Activated CD8-positive, alpha-beta memory T cell treated with anti-CD3 and anti-CD28 coated beads, Interleukin-2, amount 10 ng/mL, durations not matched to agents 7 days and 5 days (primary cell): ENCODE data around the gene CYP17A1. TPM values are rescaled to one million over a fixed set of nuclear protein-coding genes. Genes with fewer than 3 reads are reported as not detected.
"Not testable (repeated sequence)": the region's sequence is repeated elsewhere in the genome, so short reads cannot be mapped to it uniquely, and the experiment has no call there.

Source experiments
- ATAC-seq: fragments of 150-1000 bp; cut with Tn5 transposase; one replicate; pipeline ENCODE4 v1.10.0; 2021; ENCODE audit warnings: moderate library complexity
- CTCF ChIA-PET: fragments of 350-600 bp; sonication (Branson Sonifier 250); formaldehyde crosslinking; loops from one replicate; lab custom pipeline; 2021; ENCODE audit warnings: antibody characterized with exemption; lab: Charles Lee
- DNase-seq: peaks from one replicate; pipeline ENCODE4 v3.0.0-alpha.2; 2020
- H3K27ac Mint-ChIP-seq: one replicate; pipeline ENCODE4 v1.8.0; 2021; ENCODE audit warnings: mild to moderate bottlenecking, mixed read lengths
- H3K27me3 Mint-ChIP-seq: one replicate; pipeline ENCODE4 v1.8.0; 2021; ENCODE audit warnings: mixed read lengths
- H3K36me3 Mint-ChIP-seq: one replicate; pipeline ENCODE4 v1.8.0; 2021; ENCODE audit warnings: mild to moderate bottlenecking, mixed read lengths
- H3K4me1 Mint-ChIP-seq: one replicate; pipeline ENCODE4 v1.8.0; 2021; ENCODE audit warnings: mixed read lengths
- H3K4me3 Mint-ChIP-seq: one replicate; pipeline ENCODE4 v1.8.0; 2021; ENCODE audit warnings: mild to moderate bottlenecking, moderate library complexity, mixed read lengths
- H3K9me3 Mint-ChIP-seq: one replicate; pipeline ENCODE4 v1.8.0; 2022; ENCODE audit warnings: low read depth, mixed read lengths
- total RNA-seq, 2 experiments: library from RNA; stranded (reverse); gene quantifications; one replicate each; pipeline ENCODE4 v1.2.3, GENCODE V29; 2021

Gene CYP17A1
- total RNA-seq, 2 experiments from 2014 or later, result not detected

DNA sequence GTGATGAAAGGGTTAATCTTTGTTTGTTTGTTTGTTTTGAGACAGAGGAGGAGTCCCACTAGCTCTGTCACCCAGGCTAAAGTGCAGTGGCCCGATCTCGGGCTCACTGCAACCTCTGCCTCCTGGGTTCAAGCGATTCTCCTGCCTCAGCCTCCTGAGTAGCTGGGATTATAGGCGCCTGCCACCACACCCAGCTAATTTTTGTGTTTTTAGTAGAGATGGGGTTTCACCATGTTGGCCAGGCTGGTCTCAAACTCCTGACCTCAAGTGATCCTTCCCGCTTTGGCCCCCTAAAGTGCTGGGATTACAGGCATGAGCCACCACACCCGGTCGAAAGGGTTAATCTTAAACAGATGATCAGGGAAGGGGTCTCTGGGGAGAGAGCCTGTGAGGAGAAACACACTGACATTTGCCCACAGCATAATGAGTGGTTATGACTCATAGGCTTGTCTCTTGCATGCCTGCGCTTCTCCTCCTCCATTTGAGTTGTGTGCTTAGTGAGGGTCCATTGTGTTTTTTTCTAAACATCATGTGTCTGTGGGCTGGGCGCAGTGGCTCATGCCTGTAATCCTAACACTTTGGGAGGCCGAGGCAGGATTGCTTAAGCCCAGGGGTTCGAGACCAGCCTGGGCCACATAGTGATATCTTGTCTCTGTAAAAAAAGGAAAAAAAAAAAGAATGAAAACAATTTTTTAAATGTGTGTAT lies 18.7 kb upstream of the CYP17A1 start:
- H3K4me1 Mint-ChIP-seq, result peaks cover 18% of the 10 kb centered on the region
- not testable (repeated sequence) for H3K36me3 Mint-ChIP-seq, H3K27ac Mint-ChIP-seq, H3K27me3 Mint-ChIP-seq, H3K9me3 Mint-ChIP-seq, ATAC-seq, DNase-seq
- CTCF ChIA-PET, result interaction anchor here (0.7 kb wide), 1 partner anchor 387 kb away, joined by 3 read pairs; no protein-coding TSS in a partner anchor
- H3K4me3 Mint-ChIP-seq, result peak overlapping the region; percentile 43

DNA sequence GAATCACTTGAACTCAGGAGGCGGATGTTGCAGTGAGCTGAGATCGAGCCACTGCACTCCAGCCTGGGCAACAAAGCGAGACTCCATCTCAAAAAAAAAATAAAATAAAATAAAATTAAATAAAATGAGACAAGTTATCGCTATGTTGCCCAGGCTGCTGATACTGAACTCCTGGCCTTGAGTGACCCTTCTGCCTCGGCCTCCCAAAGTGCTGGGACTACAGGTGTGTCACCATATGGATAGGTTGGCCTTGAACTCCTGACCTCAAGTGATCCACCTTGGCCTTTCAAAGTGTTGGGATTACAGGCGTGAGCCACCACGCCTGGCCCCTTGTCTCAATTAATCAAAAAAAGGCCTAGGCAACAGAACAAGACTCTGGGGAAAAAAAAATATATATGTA lies 16.0 kb upstream of the CYP17A1 start:
- H3K9me3 Mint-ChIP-seq, ATAC-seq, DNase-seq, H3K36me3 Mint-ChIP-seq, CTCF ChIA-PET, H3K4me3 Mint-ChIP-seq, H3K27me3 Mint-ChIP-seq, H3K27ac Mint-ChIP-seq: not testable (repeated sequence)
- H3K4me1 Mint-ChIP-seq, result peaks cover 18% of the 10 kb centered on the region

DNA sequence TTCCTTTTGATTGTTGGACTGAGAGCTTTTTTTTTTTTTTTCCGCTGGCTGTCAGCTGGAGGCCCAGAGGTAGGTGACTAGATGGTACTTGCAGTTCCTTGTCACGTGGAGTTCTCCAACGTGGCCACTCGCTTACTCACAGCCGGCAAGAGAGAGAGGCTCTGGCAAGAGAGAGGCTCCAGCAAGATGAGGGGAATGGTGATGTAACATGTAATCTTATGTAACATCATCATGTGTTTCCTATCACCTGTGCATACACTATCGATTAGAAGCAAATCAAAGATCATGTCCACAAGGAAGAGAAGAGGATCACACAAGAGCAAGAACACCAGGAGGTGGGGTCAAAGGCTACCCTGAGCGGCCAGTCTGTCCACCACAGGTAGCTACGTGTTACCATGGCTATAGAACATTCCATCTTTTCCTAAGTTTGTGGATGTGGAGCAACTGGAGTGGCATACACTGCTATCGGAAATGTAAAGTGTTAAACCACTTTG lies 12.9 kb upstream of the CYP17A1 start:
- no peak overlapping the region for H3K4me3 Mint-ChIP-seq
- ATAC-seq (no peak), DNase-seq (no peak)
- peaks cover 5% of the 10 kb centered on the region for H3K4me1 Mint-ChIP-seq
- H3K27me3 Mint-ChIP-seq, result no peaks in the 10 kb centered on the region
- no peaks in the 10 kb centered on the region for H3K9me3 Mint-ChIP-seq
- H3K36me3 Mint-ChIP-seq, result peaks cover 1% of the 10 kb centered on the region
- H3K27ac Mint-ChIP-seq, result no peak overlapping the region
- CTCF ChIA-PET, result interaction anchor here (1.0 kb wide), 1 partner anchor 15 kb away, joined by 5 read pairs; no protein-coding TSS in a partner anchor

DNA sequence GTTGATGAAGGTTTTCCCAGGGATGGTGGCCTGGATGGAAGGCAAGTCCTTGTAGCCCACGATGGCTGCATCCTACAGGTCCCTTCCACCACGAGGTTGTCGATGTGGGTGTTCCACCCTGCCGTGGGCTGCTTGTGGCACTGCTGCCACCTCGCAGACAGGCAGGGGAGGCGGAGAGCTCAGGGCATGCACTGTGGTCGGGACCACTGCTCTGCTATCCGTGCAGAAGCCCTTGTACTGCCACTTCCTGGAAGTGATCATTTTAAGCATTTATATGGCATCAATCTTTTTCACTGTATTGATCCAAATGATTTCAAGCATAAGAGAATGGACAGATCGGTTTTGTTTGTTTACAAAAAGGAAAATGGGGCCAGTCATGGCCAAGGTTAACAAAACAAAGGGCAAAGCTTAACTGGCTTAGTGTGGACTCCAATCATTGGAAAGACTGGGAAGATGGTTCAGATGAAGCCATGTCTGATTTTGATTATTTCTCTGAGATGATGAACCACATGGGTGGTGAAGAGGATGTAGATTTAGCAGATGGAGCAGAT lies 8.2 kb upstream of the CYP17A1 start:
- no peaks in the 10 kb centered on the region for H3K36me3 Mint-ChIP-seq
- no peak overlapping the region for H3K4me3 Mint-ChIP-seq
- CTCF ChIA-PET, result interaction anchor here (0.6 to 1.3 kb wide), 2 partner anchors 21 to 56 kb away, joined by 4 to 6 read pairs; no protein-coding TSS in a partner anchor
- no peaks in the 10 kb centered on the region for H3K4me1 Mint-ChIP-seq
- peaks cover 11% of the 10 kb centered on the region for H3K27me3 Mint-ChIP-seq
- ATAC-seq, result no peak
- DNase-seq, result no peak
- no peak overlapping the region for H3K27ac Mint-ChIP-seq
- H3K9me3 Mint-ChIP-seq, result no peaks in the 10 kb centered on the region

DNA sequence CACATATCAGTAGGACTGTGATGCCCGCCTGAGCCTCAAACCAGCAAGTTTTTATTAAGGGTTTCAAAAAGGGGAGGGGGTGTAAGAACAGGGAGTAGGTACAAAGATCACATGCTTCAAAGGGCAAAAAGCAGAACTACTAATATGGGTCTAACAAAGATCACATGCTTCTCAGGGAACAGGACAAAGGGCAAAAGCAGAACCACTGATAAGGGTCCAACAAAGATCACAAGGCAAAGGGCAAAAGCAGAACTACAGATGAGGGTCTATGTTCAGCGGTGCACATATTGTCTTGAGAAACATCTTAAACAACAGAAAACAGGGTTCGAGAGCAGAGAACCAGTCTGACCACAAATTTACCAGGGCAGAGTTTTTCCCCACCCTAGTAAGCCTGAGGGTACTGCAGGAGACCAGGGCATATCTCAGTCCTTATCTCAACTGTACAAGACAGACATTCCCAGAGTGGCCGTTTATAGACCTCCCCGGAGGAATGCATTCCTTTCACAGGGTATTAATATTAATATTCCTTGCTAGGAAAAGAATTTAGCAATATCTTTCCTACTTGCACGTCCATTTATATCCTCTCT lies 7.1 kb upstream of the CYP17A1 start:
- H3K27me3 Mint-ChIP-seq, result peaks cover 18% of the 10 kb centered on the region
- ATAC-seq, H3K36me3 Mint-ChIP-seq, DNase-seq, H3K4me1 Mint-ChIP-seq, H3K4me3 Mint-ChIP-seq, H3K27ac Mint-ChIP-seq, H3K9me3 Mint-ChIP-seq: not testable (repeated sequence)
- CTCF ChIA-PET, result interaction anchor here (1.5 kb wide), 1 partner anchor 226 kb away, joined by 3 read pairs; no protein-coding TSS in a partner anchor

DNA sequence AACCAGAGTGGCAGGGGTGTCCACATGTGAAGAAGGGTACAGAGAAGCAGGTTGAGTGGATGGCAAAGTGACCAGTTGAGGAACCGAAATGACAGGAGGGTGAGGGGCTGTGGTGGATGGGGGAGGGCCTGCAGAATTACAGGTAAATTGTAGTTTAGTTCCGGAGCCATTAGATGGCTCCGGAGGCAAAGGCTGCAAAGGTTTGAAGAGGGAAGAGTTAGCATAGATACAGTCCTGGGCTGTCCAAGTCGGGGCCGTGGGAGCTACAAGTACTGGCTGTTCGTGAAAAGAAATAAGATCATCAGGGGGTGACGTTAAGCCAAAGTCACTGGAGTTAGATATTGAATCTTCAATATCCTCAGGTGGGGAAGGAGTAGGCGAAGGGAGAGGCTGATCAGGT lies 5.9 kb upstream of the CYP17A1 start:
- ATAC-seq, H3K36me3 Mint-ChIP-seq, H3K4me3 Mint-ChIP-seq, H3K27ac Mint-ChIP-seq, H3K9me3 Mint-ChIP-seq, DNase-seq, H3K4me1 Mint-ChIP-seq: not testable (repeated sequence)
- peaks cover 23% of the 10 kb centered on the region for H3K27me3 Mint-ChIP-seq
- CTCF ChIA-PET, result interaction anchor here (1.5 kb wide), 1 partner anchor 227 kb away, joined by 3 read pairs; no protein-coding TSS in a partner anchor

DNA sequence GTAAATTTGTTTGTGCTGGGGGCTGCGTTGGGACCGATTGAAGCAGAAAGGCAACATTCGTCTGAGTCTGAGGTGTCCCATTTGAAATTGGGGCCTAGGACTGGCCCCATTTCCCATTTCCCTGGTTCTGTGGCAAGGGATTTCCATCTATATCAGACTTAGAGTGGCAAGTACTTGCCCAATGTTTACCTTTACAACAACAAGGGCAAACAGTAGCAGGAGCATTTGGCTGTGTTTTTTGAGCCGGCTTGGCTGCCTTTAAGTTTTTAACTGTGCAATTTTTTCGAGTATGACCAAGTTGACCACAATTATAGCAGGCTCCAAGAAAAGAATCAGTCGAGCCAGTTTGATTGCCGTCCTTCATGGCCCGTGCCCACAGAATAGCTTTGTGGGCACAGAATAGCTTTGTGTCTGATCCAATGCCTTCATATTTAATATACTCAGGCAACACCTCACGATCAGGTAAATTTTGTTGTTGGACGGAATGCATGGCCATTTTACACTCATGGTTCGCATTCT lies 4.7 kb upstream of the CYP17A1 start:
- Mint-ChIP-seq H3K9me3 (no peaks in the 10 kb centered on the region), H3K36me3 (no peaks in the 10 kb centered on the region), H3K27ac (no peak overlapping the region), H3K4me3 (no peak overlapping the region), H3K4me1 (no peaks in the 10 kb centered on the region), H3K27me3 (peaks cover 24% of the 10 kb centered on the region)
- CTCF ChIA-PET, result no interaction called here
- ATAC-seq (no peak), DNase-seq (no peak)

DNA sequence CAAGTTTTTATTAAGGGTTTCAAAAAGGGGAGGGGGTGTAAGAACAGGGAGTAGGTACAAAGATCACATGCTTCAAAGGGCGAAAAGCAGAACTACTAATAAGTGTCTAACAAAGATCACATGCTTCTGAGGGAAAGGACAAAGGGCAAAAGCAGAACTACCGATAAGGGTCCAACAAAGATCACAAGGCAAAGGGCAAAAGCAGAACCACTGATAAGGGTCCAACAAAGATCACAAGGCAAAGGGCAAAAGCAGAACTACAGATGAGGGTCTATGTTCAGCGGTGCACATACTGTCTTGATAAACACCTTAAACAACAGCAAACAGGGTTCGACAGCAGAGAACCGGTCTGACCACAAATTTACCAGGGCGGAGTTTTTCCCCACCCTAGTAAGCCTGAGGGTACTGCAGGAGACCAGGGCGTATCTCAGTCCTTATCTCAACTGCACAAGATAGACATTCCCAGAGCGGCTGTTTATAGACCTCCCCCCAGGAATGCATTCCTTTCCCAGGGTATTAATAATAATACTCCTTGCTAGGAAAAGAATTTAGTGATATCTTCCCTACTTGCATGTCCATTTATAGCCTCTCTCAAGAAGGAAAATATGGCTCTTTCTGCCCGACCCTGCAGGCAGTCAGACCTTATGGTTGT lies 1.2 kb upstream of the CYP17A1 start:
- not testable (repeated sequence) for ATAC-seq, H3K27ac Mint-ChIP-seq, H3K36me3 Mint-ChIP-seq, H3K9me3 Mint-ChIP-seq, H3K4me3 Mint-ChIP-seq, H3K4me1 Mint-ChIP-seq, DNase-seq
- H3K27me3 Mint-ChIP-seq, result peaks cover 22% of the 10 kb centered on the region
- CTCF ChIA-PET, result interaction anchor here (3.8 kb wide), 1 partner anchor 64 kb away, joined by 38 read pairs; no protein-coding TSS in a partner anchor

DNA sequence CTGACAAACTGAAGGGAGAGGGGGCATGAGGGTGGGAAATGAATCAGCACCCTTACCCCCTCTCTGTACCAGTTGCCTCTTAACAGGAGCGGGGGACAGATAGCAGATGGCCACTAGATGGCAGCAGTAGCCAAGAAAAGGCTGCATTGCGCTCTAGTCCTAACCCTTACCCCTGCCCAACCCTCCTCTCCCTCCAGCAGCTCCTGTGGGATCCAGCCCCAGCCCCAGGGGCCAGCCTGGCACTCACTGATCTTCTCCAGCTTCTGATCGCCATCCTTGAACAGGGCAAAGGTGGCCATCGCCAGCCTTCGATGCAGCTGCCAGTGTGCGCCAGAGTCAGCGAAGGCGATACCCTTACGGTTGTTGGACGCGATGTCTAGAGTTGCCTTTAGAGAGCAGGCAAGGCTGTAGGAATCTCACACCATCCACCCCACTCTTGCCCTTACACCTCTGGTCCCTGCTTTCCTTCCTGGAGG lies 2.2 kb downstream of the CYP17A1 start:
- CTCF ChIA-PET, result interaction anchor here (0.8 to 4.7 kb wide), 15 partner anchors 12 to 409 kb away, joined by 3 to 38 read pairs (median 4); partner anchors contain the start of gene CNNM2
- no peak overlapping the region for H3K27ac Mint-ChIP-seq
- no peaks in the 10 kb centered on the region for H3K4me1 Mint-ChIP-seq
- peaks cover 13% of the 10 kb centered on the region for H3K27me3 Mint-ChIP-seq
- DNase-seq, result peak; percentile 80
- H3K9me3 Mint-ChIP-seq, result no peaks in the 10 kb centered on the region
- no peaks in the 10 kb centered on the region for H3K36me3 Mint-ChIP-seq
- peak; percentile 97 for ATAC-seq
- H3K4me3 Mint-ChIP-seq, result no peak overlapping the region

DNA sequence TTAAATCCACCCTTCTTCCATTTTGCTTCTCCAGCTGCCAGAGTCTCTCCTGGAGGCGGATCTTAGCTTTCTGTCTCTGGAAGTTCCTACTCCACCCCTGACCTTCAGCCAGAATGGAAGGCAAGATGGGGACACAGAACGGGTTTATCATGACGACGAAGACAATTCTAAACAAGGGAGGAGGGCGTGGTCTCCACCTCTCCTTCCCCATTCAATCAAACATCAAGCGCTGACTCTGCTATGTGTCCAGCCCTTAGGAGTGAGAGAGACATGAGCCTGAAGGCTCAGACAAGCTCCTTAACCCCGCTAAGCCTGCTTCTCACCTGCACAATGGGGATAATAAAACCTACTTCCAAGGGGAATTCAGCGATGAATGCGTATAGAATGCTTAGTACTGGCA lies 3.1 kb downstream of the CYP17A1 start:
- CTCF ChIA-PET, result interaction anchor here (0.9 to 4.7 kb wide), 3 partner anchors 18 to 410 kb away, joined by 3 to 23 read pairs (median 3); no protein-coding TSS in a partner anchor
- H3K4me1 Mint-ChIP-seq, result no peaks in the 10 kb centered on the region
- peaks cover 6% of the 10 kb centered on the region for H3K27me3 Mint-ChIP-seq
- ATAC-seq, result no peak
- no peaks in the 10 kb centered on the region for H3K36me3 Mint-ChIP-seq
- no peak for DNase-seq
- no peak overlapping the region for H3K4me3 Mint-ChIP-seq
- no peak overlapping the region for H3K27ac Mint-ChIP-seq
- no peaks in the 10 kb centered on the region for H3K9me3 Mint-ChIP-seq

DNA sequence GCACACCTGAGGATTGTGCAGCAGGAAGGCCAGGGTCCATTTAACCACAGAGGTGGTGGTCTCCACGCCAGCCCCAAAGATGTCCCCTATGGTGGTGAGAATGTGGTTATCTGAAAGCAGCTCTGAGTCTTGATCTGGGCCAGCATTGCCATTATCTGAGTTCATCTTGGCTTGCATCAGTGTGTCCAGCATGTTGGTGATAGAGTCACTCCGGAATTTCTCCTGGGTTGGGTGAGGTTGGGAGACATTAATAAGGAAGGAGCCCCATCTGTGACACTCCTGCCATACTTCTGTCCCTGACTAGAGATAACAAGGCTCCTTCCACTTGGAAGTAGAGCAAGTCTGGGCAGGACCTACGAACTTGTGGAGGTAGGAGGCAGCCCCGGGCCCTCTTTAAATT lies 4.2 kb downstream of the CYP17A1 start:
- CTCF ChIA-PET, result interaction anchor here (1.0 kb wide), 1 partner anchor 70 kb away, joined by 3 read pairs; no protein-coding TSS in a partner anchor
- Mint-ChIP-seq H3K27ac (no peak overlapping the region), H3K27me3 (peaks cover under 1% of the 10 kb centered on the region), H3K9me3 (no peaks in the 10 kb centered on the region), H3K36me3 (no peaks in the 10 kb centered on the region), H3K4me3 (no peak overlapping the region), H3K4me1 (no peaks in the 10 kb centered on the region)
- DNase-seq (no peak), ATAC-seq (no peak)

DNA sequence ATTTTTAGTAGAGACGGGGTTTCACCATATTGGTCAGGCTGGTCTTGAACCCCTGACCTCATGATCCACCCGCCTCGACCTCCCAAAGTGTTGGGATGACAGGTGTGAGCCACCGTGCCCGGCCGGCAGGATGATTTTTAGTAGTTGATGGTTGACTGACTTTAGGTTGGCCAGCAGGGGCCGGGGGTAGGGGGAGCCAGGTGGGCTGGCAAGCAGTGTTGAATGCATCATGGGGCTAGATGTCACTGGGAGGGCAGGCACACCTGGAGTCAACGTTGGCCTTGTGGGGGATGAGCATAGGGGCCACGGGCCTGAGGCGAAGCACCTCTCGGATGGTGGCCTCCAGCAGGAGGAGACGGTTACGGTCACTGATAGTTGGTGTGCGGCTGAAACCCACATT lies 5.0 kb downstream of the CYP17A1 start:
- H3K4me1 Mint-ChIP-seq, result no peaks in the 10 kb centered on the region
- no peak overlapping the region for H3K4me3 Mint-ChIP-seq
- ATAC-seq (no peak), DNase-seq (no peak)
- no peaks in the 10 kb centered on the region for H3K27me3 Mint-ChIP-seq
- H3K27ac Mint-ChIP-seq, result no peak overlapping the region
- CTCF ChIA-PET, result interaction anchor here (1.0 kb wide), 2 partner anchors 69 to 71 kb away, joined by 3 to 5 read pairs; no protein-coding TSS in a partner anchor
- no peaks in the 10 kb centered on the region for H3K9me3 Mint-ChIP-seq
- H3K36me3 Mint-ChIP-seq, result no peaks in the 10 kb centered on the region
